Brain microvascular endothelial cell (primary cell): ENCODE measurements around the gene TTYH1.

Experiments used
- DNase-seq: peaks from one replicate; pipeline ENCODE4 v3.0.0-alpha.2; 2020
- H3K27ac ChIP-seq: fragments of 250-450 bp; sonication (Bioruptor Pico); 2 replicates; pipeline ENCODE4 v1.5.1; 2020; ENCODE audit warnings: mild to moderate bottlenecking, moderate library complexity
- H3K27me3 ChIP-seq: fragments of 250-450 bp; sonication (Bioruptor Pico); replicated peaks from 2 replicates; pipeline ENCODE4 v1.5.1; 2020; ENCODE audit warnings: mild to moderate bottlenecking
- H3K36me3 ChIP-seq: fragments of 250-450 bp; sonication (Bioruptor Pico); replicated peaks from 2 replicates; pipeline ENCODE4 v1.5.1; 2020; ENCODE audit warnings: mild to moderate bottlenecking
- H3K4me3 ChIP-seq: 2 replicates; pipeline ENCODE4 v1.5.1; 2011; ENCODE audit warnings: low read depth, mild to moderate bottlenecking, control low read depth, low read length, moderate library complexity
- CTCF ChIP-seq: IDR thresholded peaks from 2 replicates; pipeline ENCODE4 v1.5.1; 2011; ENCODE audit warnings: low read depth, mild to moderate bottlenecking, moderate library complexity, low read length, control low read depth, inconsistent platforms; ENCODE audit errors: missing control alignments
- in situ Hi-C: cut with HindIII; loops from 2 replicates; pipeline ENCODE4 v1.10.0; 2017; ENCODE audit warnings: low sequenced_read_pairs, low pct_ligation_motif_present

TTYH1 gene

GRCh38 chr19:54383330-54383729 lies 31.9 kb upstream of the TTYH1 start:
- in situ Hi-C loops = no loop called here
- Histone ChIP-seq H3K27ac (no peak overlapping the region), H3K27me3 (no peaks in the 10 kb centered on the region), H3K4me3 (no peak overlapping the region), H3K36me3 (no peaks in the 10 kb centered on the region)
- TF ChIP-seq CTCF = no peak
- no peak for DNase-seq

- Histone ChIP-seq H3K27ac (no peak overlapping the region), H3K36me3 (no peaks in the 10 kb centered on the region), H3K4me3 (peak overlapping the region; percentile 22), H3K27me3 (no peaks in the 10 kb centered on the region)
- no peak for DNase-seq
- TF ChIP-seq CTCF = no peak
- in situ Hi-C loops = no loop called here
Measured at GRCh38 chr19:54387991-54388801, 27.1 kb upstream of the TTYH1 start.

GRCh38 chr19:54388802-54389139 lies 26.5 kb upstream of the TTYH1 start:
- TF ChIP-seq CTCF = no peak
- no peak for DNase-seq
- Histone ChIP-seq H3K27me3 (no peaks in the 10 kb centered on the region), H3K27ac (no peak overlapping the region), H3K36me3 (no peaks in the 10 kb centered on the region), H3K4me3 (no peak overlapping the region)
- in situ Hi-C loops = no loop called here

GRCh38 chr19:54389553-54389952 lies 25.7 kb upstream of the TTYH1 start:
- H3K27me3 ChIP-seq = no peaks in the 10 kb centered on the region
- no peak for TF ChIP-seq CTCF
- H3K27ac ChIP-seq = no peak overlapping the region
- no peaks in the 10 kb centered on the region for H3K36me3 ChIP-seq
- in situ Hi-C loops = no loop called here
- no peak overlapping the region for H3K4me3 ChIP-seq
- no peak for DNase-seq

GRCh38 chr19:54390942-54391577 lies 24.2 kb upstream of the TTYH1 start:
- TF ChIP-seq CTCF = peak; percentile 80
- in situ Hi-C loops = no loop called here
- no peaks in the 10 kb centered on the region for H3K27me3 ChIP-seq
- no peak overlapping the region for H3K4me3 ChIP-seq
- DNase-seq = peak; percentile 26
- no peak overlapping the region for H3K27ac ChIP-seq
- H3K36me3 ChIP-seq = no peaks in the 10 kb centered on the region

GRCh38 chr19:54391589-54392061 lies 23.6 kb upstream of the TTYH1 start:
- H3K27me3 ChIP-seq = no peaks in the 10 kb centered on the region
- peak; percentile 18 for TF ChIP-seq CTCF
- H3K4me3 ChIP-seq = no peak overlapping the region
- no peak overlapping the region for H3K27ac ChIP-seq
- in situ Hi-C loops = no loop called here
- peak; percentile 4 for DNase-seq
- no peaks in the 10 kb centered on the region for H3K36me3 ChIP-seq
